OCI-LY3 (cell line): ENCODE measurements around the gene NLGN1.

Experiments
- EZH2phosphoT487 ChIP-seq: fragments of 200-600 bp; shearing (Covaris generic); IDR thresholded peaks from 2 replicates; pipeline ENCODE4 v1.6.1; 2018; ENCODE audit warnings: antibody characterized with exemption, mixed run types, low read depth
- TF ChIP-seq, protein P1 (sequence below): fragments of 200-600, 300-600 bp; sonication (generic); IDR thresholded peaks from 2 replicates; pipeline ENCODE4 v1.5.1; 2014; ENCODE audit warnings: antibody characterized with exemption, low read length, low read depth

DNA sequence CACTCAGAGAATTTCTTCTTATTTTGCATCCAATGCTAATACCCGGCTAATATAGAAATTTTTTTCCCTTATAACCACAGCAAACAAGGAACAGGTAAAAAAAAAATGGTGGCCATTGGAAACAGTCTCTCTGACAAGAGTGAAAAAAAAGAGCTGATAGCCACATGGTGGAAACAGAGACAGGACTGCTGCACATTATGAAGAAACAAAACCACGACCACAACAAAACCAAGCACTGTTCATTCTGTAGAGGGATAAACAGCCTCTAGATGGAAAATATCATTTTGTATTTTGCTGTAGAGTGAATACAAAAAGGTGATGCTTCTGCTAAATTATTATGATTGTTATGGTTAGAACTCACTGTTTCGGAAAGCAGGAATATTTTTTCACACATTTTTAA, 686.2 kb downstream of the NLGN1 start:
- TF ChIP-seq, protein P1, sequence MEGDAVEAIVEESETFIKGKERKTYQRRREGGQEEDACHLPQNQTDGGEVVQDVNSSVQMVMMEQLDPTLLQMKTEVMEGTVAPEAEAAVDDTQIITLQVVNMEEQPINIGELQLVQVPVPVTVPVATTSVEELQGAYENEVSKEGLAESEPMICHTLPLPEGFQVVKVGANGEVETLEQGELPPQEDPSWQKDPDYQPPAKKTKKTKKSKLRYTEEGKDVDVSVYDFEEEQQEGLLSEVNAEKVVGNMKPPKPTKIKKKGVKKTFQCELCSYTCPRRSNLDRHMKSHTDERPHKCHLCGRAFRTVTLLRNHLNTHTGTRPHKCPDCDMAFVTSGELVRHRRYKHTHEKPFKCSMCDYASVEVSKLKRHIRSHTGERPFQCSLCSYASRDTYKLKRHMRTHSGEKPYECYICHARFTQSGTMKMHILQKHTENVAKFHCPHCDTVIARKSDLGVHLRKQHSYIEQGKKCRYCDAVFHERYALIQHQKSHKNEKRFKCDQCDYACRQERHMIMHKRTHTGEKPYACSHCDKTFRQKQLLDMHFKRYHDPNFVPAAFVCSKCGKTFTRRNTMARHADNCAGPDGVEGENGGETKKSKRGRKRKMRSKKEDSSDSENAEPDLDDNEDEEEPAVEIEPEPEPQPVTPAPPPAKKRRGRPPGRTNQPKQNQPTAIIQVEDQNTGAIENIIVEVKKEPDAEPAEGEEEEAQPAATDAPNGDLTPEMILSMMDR, result no peak
- TF ChIP-seq EZH2phosphoT487, result no peak
